ENCODE data around the gene SERPINB7. TPM values are rescaled to one million over a fixed set of nuclear protein-coding genes. Genes with fewer than 3 reads are reported as not detected.

The SERPINB7 gene
- 0.87 and 1.7 TPM in 2 replicates for total RNA-seq

GRCh38 chr18:63775166-63775730 is at the start of gene SERPINB7:
Gene SERPINB7, plus strand, starts transcription at chr18:63775418. Its CDS starts 6,955 bp downstream, at chr18:63782373.

Other genes with a start within 250 kb of the SERPINB7 start
- not detected in 2 replicates for gene SERPINB12, start 233.0 kb upstream of the SERPINB7 start, total RNA-seq
- gene SERPINB13, start 188.1 kb upstream of the SERPINB7 start, total RNA-seq, result not detected in 2 replicates
- gene SERPINB4, start 131.2 kb upstream of the SERPINB7 start, total RNA-seq, result not detected in 2 replicates
- gene SERPINB3, start 113.5 kb upstream of the SERPINB7 start, total RNA-seq, result not detected in 2 replicates
- not detected in 2 replicates for gene SERPINB11, start 72.5 kb upstream of the SERPINB7 start, total RNA-seq
- 2.6 and 6.5 TPM in 2 replicates for gene SERPINB2, start 112.3 kb downstream of the SERPINB7 start, total RNA-seq
- not detected in 2 replicates for gene SERPINB10, start 132.5 kb downstream of the SERPINB7 start, total RNA-seq
- gene HMSD, start 173.9 kb downstream of the SERPINB7 start, total RNA-seq, result 0.15 and 0.17 TPM in 2 replicates
- gene SERPINB8, start 194.7 kb downstream of the SERPINB7 start, total RNA-seq, result 7.4 and 15.1 TPM in 2 replicates

Data from smooth muscle cell of trachea (primary cell).